ENCODE results near the gene SUOX. TPM values are rescaled to one million over a fixed set of nuclear protein-coding genes. Genes with fewer than 3 reads are reported as not detected.

Gene SUOX
- total RNA-seq, 1 experiment from 2014 or later, result 31.1 TPM

GRCh38 chr12:56046027-56046780 is 49.1 kb downstream of the SUOX start:
- Mint-ChIP-seq H3K27ac (ENCODE audit: unreplicated experiment) (no peak overlapping the region), H3K9me3 (ENCODE audit: low read depth, unreplicated experiment) (no peaks in the 10 kb centered on the region), H3K27me3 (ENCODE audit: unreplicated experiment) (no peaks in the 10 kb centered on the region), H3K36me3 (ENCODE audit: insufficient read depth, unreplicated experiment) (peaks cover 64% of the 10 kb centered on the region), H3K4me3 (ENCODE audit: low read depth, unreplicated experiment) (no peak overlapping the region), H3K4me1 (ENCODE audit: low read depth, unreplicated experiment) (peaks cover 19% of the 10 kb centered on the region)
- BruUV-seq (replicated peaks), result no TSS peak
- TF ChIP-seq, protein P1, sequence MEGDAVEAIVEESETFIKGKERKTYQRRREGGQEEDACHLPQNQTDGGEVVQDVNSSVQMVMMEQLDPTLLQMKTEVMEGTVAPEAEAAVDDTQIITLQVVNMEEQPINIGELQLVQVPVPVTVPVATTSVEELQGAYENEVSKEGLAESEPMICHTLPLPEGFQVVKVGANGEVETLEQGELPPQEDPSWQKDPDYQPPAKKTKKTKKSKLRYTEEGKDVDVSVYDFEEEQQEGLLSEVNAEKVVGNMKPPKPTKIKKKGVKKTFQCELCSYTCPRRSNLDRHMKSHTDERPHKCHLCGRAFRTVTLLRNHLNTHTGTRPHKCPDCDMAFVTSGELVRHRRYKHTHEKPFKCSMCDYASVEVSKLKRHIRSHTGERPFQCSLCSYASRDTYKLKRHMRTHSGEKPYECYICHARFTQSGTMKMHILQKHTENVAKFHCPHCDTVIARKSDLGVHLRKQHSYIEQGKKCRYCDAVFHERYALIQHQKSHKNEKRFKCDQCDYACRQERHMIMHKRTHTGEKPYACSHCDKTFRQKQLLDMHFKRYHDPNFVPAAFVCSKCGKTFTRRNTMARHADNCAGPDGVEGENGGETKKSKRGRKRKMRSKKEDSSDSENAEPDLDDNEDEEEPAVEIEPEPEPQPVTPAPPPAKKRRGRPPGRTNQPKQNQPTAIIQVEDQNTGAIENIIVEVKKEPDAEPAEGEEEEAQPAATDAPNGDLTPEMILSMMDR (IDR thresholded peaks at IDR 0.05; ENCODE audit: unreplicated experiment), result no peak
- DNase-seq, result no peak
- CTCF ChIA-PET, result no interaction called here
- intact Hi-C loops (cut with micrococcal nuclease; ENCODE audit: unreplicated experiment), result loop anchor here (2.0 to 10.0 kb wide), 3 partner anchors 59 to 139 kb away; partner anchors contain the start of genes PA2G4, RPL41, SMARCC2 and ZC3H10

DNA sequence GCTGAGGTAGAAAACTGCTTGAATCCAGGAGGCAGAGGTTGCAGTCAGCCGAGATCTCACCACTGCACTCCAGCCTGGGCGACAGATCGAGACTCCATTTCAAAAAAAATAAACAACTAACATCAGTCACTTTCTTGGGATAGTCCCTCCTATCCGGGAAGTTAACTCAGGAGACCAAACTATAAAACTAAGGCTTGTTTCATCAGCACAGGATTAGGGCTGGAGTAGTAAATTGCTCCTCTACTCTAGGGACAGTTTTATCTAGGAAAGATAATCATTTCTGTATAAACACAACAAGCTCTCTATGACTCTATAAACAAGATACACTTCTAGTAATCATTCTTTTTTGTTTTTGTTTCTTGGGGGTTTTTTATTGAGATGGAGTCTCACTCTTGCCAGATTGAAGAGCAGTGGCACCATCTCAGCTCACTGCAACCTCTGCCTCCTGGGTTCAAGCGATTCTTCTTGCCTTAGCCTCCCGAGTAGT is 56.4 kb downstream of the SUOX start:
- TF ChIP-seq, protein P1 (IDR thresholded peaks at IDR 0.05; ENCODE audit: unreplicated experiment), result no peak
- Mint-ChIP-seq H3K4me1 (ENCODE audit: low read depth, unreplicated experiment) (no peaks in the 10 kb centered on the region), H3K4me3 (ENCODE audit: low read depth, unreplicated experiment) (no peak overlapping the region), H3K27ac (ENCODE audit: unreplicated experiment) (no peak overlapping the region), H3K9me3 (ENCODE audit: low read depth, unreplicated experiment) (no peaks in the 10 kb centered on the region), H3K36me3 (ENCODE audit: insufficient read depth, unreplicated experiment) (peaks cover under 1% of the 10 kb centered on the region), H3K27me3 (ENCODE audit: unreplicated experiment) (no peaks in the 10 kb centered on the region)
- no peak for DNase-seq
- intact Hi-C loops (cut with micrococcal nuclease; ENCODE audit: unreplicated experiment), result no loop called here
- CTCF ChIA-PET, result no interaction called here
- no TSS peak for BruUV-seq (replicated peaks)

Other genes with a start within 250 kb of the SUOX start
- gene SARNP, start 179.6 kb upstream of the SUOX start, total RNA-seq (2022), result 64.4 and 73.8 TPM in 2 replicates
- 93.6 and 95.4 TPM in 2 replicates for gene ORMDL2, start 179.2 kb upstream of the SUOX start, total RNA-seq (2022)
- 39.0 and 44.3 TPM in 2 replicates for gene DNAJC14, start 167.7 kb upstream of the SUOX start, total RNA-seq (2022)
- not detected in 2 replicates for gene MMP19, start 154.3 kb upstream of the SUOX start, total RNA-seq (2022)
- 33.6 and 35.4 TPM in 2 replicates for gene PYM1, start 69.4 kb upstream of the SUOX start, total RNA-seq (2022)
- 50.3 and 51.2 TPM in 2 replicates for gene DGKA, start 66.1 kb upstream of the SUOX start, total RNA-seq (2022)
- 1.6 and 2.1 TPM in 2 replicates for gene PMEL, start 31.2 kb upstream of the SUOX start, total RNA-seq (2022)
- gene CDK2, start 30.4 kb upstream of the SUOX start, total RNA-seq (2022), result 68.9 and 76.4 TPM in 2 replicates
- 84.7 and 91.6 TPM in 2 replicates for gene RAB5B, start 23.2 kb upstream of the SUOX start, total RNA-seq (2022)
- 7.3 and 9.0 TPM in 2 replicates for gene IKZF4, start 23.8 kb downstream of the SUOX start, total RNA-seq (2022)
- 50.6 and 50.7 TPM in 2 replicates for gene RPS26, start 44.6 kb downstream of the SUOX start, total RNA-seq (2022)
- gene ERBB3, start 82.9 kb downstream of the SUOX start, total RNA-seq (2022), result 170 and 183 TPM in 2 replicates
- 229 and 233 TPM in 2 replicates for gene PA2G4, start 107.3 kb downstream of the SUOX start, total RNA-seq (2022)
- gene RPL41, start 119.4 kb downstream of the SUOX start, total RNA-seq (2022), result 2,379 and 2,426 TPM in 2 replicates
- 6.6 and 8.2 TPM in 2 replicates for gene ZC3H10, start 121.0 kb downstream of the SUOX start, total RNA-seq (2022)
- gene ESYT1, start 131.0 kb downstream of the SUOX start, total RNA-seq (2022), result 72.7 and 91.1 TPM in 2 replicates
- 52.4 and 53.7 TPM in 2 replicates for gene MYL6B, start 155.3 kb downstream of the SUOX start, total RNA-seq (2022)
- 1,037 and 1,130 TPM in 2 replicates for gene MYL6, start 161.1 kb downstream of the SUOX start, total RNA-seq (2022)
- 143 and 150 TPM in 2 replicates for gene SMARCC2, start 192.2 kb downstream of the SUOX start, total RNA-seq (2022)
- 42.6 and 43.9 TPM in 2 replicates for gene RNF41, start 224.6 kb downstream of the SUOX start, total RNA-seq (2022)
- 55.5 and 63.3 TPM in 2 replicates for gene NABP2, start 227.1 kb downstream of the SUOX start, total RNA-seq (2022)
- gene SLC39A5, start 232.8 kb downstream of the SUOX start, total RNA-seq (2022), result 0.98 TPM in 1 of 2 replicates, not detected in the other